ENCODE measurements around the gene FAU. TPM values are rescaled to one million over a fixed set of nuclear protein-coding genes. Genes with fewer than 3 reads are reported as not detected.

FAU gene
- polyA plus RNA-seq, 2 of the 4 experiments (the other 2 are of a cell fraction): 591 to 878 TPM

- no peak for TF ChIP-seq ATOH8 (CRISPR knock-in tag; IDR thresholded peaks at IDR 0.05; ENCODE audit: low read depth)
- Histone ChIP-seq H3K4me3 (no peak overlapping the region), H3K4me2 (no peak overlapping the region), H3K27ac (no peak overlapping the region), H3K9me3 (no peaks in the 10 kb centered on the region), H3K4me1 (no peaks in the 10 kb centered on the region)
- DNase-seq (ENCODE audit: low read depth in 1 of 2, low spot score in 1 of 2) (no peak), FAIRE-seq (no peak), ATAC-seq (no peak)
- POLR2A ChIA-PET: interaction anchor here (1.1 to 1.4 kb wide), 2 partner anchors 8 to 9 kb away, joined by 3 read pairs; partner anchors contain the start of gene TM7SF2
- CTCF ChIA-PET: interaction anchor here (0.8 to 4.6 kb wide), 4 partner anchors 10 to 90 kb away, joined by 3 to 24 read pairs (median 3); partner anchors contain the start of genes ARL2 and TM7SF2
Observed at GRCh38 chr11:65103476-65103875, 18.5 kb downstream of the FAU start.

GRCh38 chr11:65102142-65103095 lies 19.5 kb downstream of the FAU start:
- no peak overlapping the region for H3K27ac ChIP-seq
- WGBS (ENCODE audit: missing lambda C conversion rate): 96% methylated on average over 8 of the region's 8 CpGs
- FAIRE-seq: no peak
- no peak overlapping the region for H3K4me2 ChIP-seq
- no peak for ATAC-seq
- ChIA-PET POLR2A (interaction anchor here (0.6 to 1.5 kb wide), 5 partner anchors 8 to 15 kb away, joined by 3 to 4 read pairs (median 3); partner anchors contain the start of genes TM7SF2 and ZNHIT2), CTCF (interaction anchor here (0.8 to 4.6 kb wide), 5 partner anchors 8 to 89 kb away, joined by 3 to 24 read pairs (median 3); partner anchors contain the start of genes ARL2 and TM7SF2)
- TF ChIP-seq CHD4 (IDR thresholded peaks at IDR 0.05; ENCODE audit: borderline replicate concordance): no peak
- no peak for TF ChIP-seq PBX3 (IDR thresholded peaks at IDR 0.05)
- TF ChIP-seq RAD21 (conservative IDR thresholded peaks at IDR 0.05 in 1 of 2, IDR thresholded peaks at IDR 0.05 in 1 of 2): no peak
- TF ChIP-seq NPAS2 (CRISPR knock-in tag; IDR thresholded peaks at IDR 0.05; ENCODE audit: borderline replicate concordance): no peak
- TF ChIP-seq EHMT2 (IDR thresholded peaks at IDR 0.05; ENCODE audit: low read depth): no peak
- no peak for TF ChIP-seq TP53 (CRISPR knock-in tag; IDR thresholded peaks at IDR 0.05)
- no peak for TF ChIP-seq HDAC2 (IDR thresholded peaks at IDR 0.05)
- TF ChIP-seq POLR2A (IDR thresholded peaks at IDR 0.05; ENCODE audit: low read length): no peak
- TF ChIP-seq CEBPB (IDR thresholded peaks at IDR 0.05): no peak
- no peak for TF ChIP-seq ZFP36 (IDR thresholded peaks at IDR 0.05; ENCODE audit: borderline replicate concordance, partially characterized antibody)
- TF ChIP-seq RCOR1 (IDR thresholded peaks at IDR 0.05; ENCODE audit: low read depth, low read length): no peak
- TF ChIP-seq CBX8 (IDR thresholded peaks at IDR 0.05): no peak
- no peak for TF ChIP-seq USF2 (IDR thresholded peaks at IDR 0.05)
- TF ChIP-seq BCL3 (IDR thresholded peaks at IDR 0.05): no peak
- no peak for TF ChIP-seq POLR2AphosphoS2 (conservative IDR thresholded peaks at IDR 0.05; ENCODE audit: low read length)
- TF ChIP-seq KDM1A (IDR thresholded peaks at IDR 0.05; ENCODE audit: low read depth): no peak
- TF ChIP-seq BHLHE40 (IDR thresholded peaks at IDR 0.05; ENCODE audit: low read depth, low read length): no peak
- TF ChIP-seq TFCP2L1 (CRISPR knock-in tag; IDR thresholded peaks at IDR 0.05): no peak
- no peak for TF ChIP-seq ATOH8 (CRISPR knock-in tag; IDR thresholded peaks at IDR 0.05; ENCODE audit: low read depth)
- no peak for DNase-seq (ENCODE audit: low read depth in 1 of 2, low spot score in 1 of 2)
- peaks cover under 1% of the 10 kb centered on the region; the same call in 1 of the 3 replicates for H3K4me1 ChIP-seq
- no peaks in the 10 kb centered on the region for H3K9me3 ChIP-seq
- no peak overlapping the region for H3K4me3 ChIP-seq

Measured in A549 (cell line).